H1 (cell line): ENCODE data around the gene HID1.

Source experiments
- CBX5 ChIP-seq: fragments of 300-800, 300-1000 bp; sonication (generic); IDR thresholded peaks from 2 replicates; pipeline ENCODE4 v1.7.1; 2016; ENCODE audit warnings: antibody characterized with exemption, low read length, low read depth
- CEBPB ChIP-seq: IDR thresholded peaks from 2 replicates; pipeline ENCODE4 v1.6.1; 2012; ENCODE audit warnings: low read depth, low read length
- CHD2 ChIP-seq: IDR thresholded peaks from 2 replicates; pipeline ENCODE4 v1.6.1; 2012; ENCODE audit warnings: low read length, improper control_type of control experiment
- CTCF ChIP-seq, 3 experiments: IDR thresholded peaks; 1 replicate in 2 of 3; 2 replicates in 1 of 3; pipeline versions ENCODE4 v1.5.1 to v1.6.1; 2011; ENCODE audit warnings: low read length in 3 of 3, mild to moderate bottlenecking in 3 of 3, inconsistent platforms in 2 of 3, low read depth in 1 of 3, moderate library complexity in 1 of 3; ENCODE audit not compliant: insufficient read depth in 1 of 3; ENCODE audit errors: control extremely low read depth in 1 of 3
- MAX ChIP-seq: IDR thresholded peaks from 2 replicates; pipeline ENCODE4 v1.6.1; 2012; ENCODE audit warnings: inconsistent platforms
- POLR2A ChIP-seq, 2 experiments: IDR thresholded peaks; 1 replicate in 1 of 2; 2 replicates in 1 of 2; pipeline ENCODE4 v1.6.1; 2011; ENCODE audit warnings: low read depth in 2 of 2, low read length in 2 of 2, mild to moderate bottlenecking in 2 of 2; ENCODE audit errors: control extremely low read depth in 1 of 2
- POLR2AphosphoS5 ChIP-seq: IDR thresholded peaks from 2 replicates; pipeline ENCODE4 v1.6.1; 2011; ENCODE audit warnings: low read depth, low read length
- SP1 ChIP-seq: IDR thresholded peaks from 2 replicates; pipeline ENCODE4 v1.6.1; 2011; ENCODE audit warnings: low read depth, low read length

- TF ChIP-seq CHD2 = no peak
- TF ChIP-seq MAX = no peak
- TF ChIP-seq CTCF (IDR thresholded peaks at IDR 0.05; ENCODE audit: control extremely low read depth in 1 of 3, insufficient read depth in 1 of 3, low read depth in 1 of 3, low read length in 3 of 3) = no peak
- no peak for TF ChIP-seq POLR2AphosphoS5
- TF ChIP-seq CBX5 = no peak
- no peak for TF ChIP-seq CEBPB
- TF ChIP-seq POLR2A (IDR thresholded peaks at IDR 0.05; ENCODE audit: control extremely low read depth in 1 of 2, low read depth in 2 of 2, low read length in 2 of 2) = no peak
- TF ChIP-seq SP1 = no peak
Measured at GRCh38 chr17:74935048-74935447, 37.5 kb downstream of the HID1 start.
